ENCODE measurements around the gene XIRP2.

Gene XIRP2

GRCh38 chr2:167181134-167181533 lies 292.9 kb downstream of the XIRP2 start:
- Histone ChIP-seq H3K79me2 (ENCODE audit: insufficient read depth, low read depth) (no peaks in the 10 kb centered on the region), H4K20me1 (ENCODE audit: insufficient read depth) (no peaks in the 10 kb centered on the region), H3K4me1 (ENCODE audit: low read depth, poor library complexity, severe bottlenecking) (no peaks in the 10 kb centered on the region), H3K27ac (no peak overlapping the region), H2AFZ (ENCODE audit: low read depth) (no peak overlapping the region), H3K27me3 (ENCODE audit: insufficient read depth, low read depth) (no peaks in the 10 kb centered on the region), H3K9ac (no peak overlapping the region), H3K36me3 (ENCODE audit: insufficient read depth) (no peaks in the 10 kb centered on the region), H3K4me3 (IDR thresholded peaks at IDR 0.05; ENCODE audit: insufficient read depth, low read depth, low read length) (no peak overlapping the region), H3K4me2 (no peak overlapping the region)
- no peak for TF ChIP-seq CTCF (conservative IDR thresholded peaks at IDR 0.05; ENCODE audit: low read depth, low read length)

- Histone ChIP-seq H3K4me1 (ENCODE audit: low read depth, poor library complexity, severe bottlenecking) (no peaks in the 10 kb centered on the region), H3K9ac (no peak overlapping the region), H3K4me3 (IDR thresholded peaks at IDR 0.05; ENCODE audit: insufficient read depth, low read depth, low read length) (no peak overlapping the region), H3K36me3 (ENCODE audit: insufficient read depth) (no peaks in the 10 kb centered on the region), H4K20me1 (ENCODE audit: insufficient read depth) (no peaks in the 10 kb centered on the region), H3K4me2 (no peak overlapping the region), H3K79me2 (ENCODE audit: insufficient read depth, low read depth) (no peaks in the 10 kb centered on the region), H2AFZ (ENCODE audit: low read depth) (no peak overlapping the region), H3K27me3 (ENCODE audit: insufficient read depth, low read depth) (no peaks in the 10 kb centered on the region), H3K27ac (no peak overlapping the region)
- no peak for TF ChIP-seq CTCF (conservative IDR thresholded peaks at IDR 0.05; ENCODE audit: low read depth, low read length)
Observed at GRCh38 chr2:167181688-167182087, 293.4 kb downstream of the XIRP2 start.

- TF ChIP-seq CTCF (conservative IDR thresholded peaks at IDR 0.05; ENCODE audit: low read depth, low read length): no peak
- Histone ChIP-seq H3K4me1 (ENCODE audit: low read depth, poor library complexity, severe bottlenecking) (no peaks in the 10 kb centered on the region), H4K20me1 (ENCODE audit: insufficient read depth) (no peaks in the 10 kb centered on the region), H3K9ac (no peak overlapping the region), H3K27me3 (ENCODE audit: insufficient read depth, low read depth) (no peaks in the 10 kb centered on the region), H3K79me2 (ENCODE audit: insufficient read depth, low read depth) (no peaks in the 10 kb centered on the region), H3K4me3 (IDR thresholded peaks at IDR 0.05; ENCODE audit: insufficient read depth, low read depth, low read length) (no peak overlapping the region), H3K27ac (no peak overlapping the region), H3K4me2 (no peak overlapping the region), H3K36me3 (ENCODE audit: insufficient read depth) (no peaks in the 10 kb centered on the region), H2AFZ (ENCODE audit: low read depth) (no peak overlapping the region)
Observed at GRCh38 chr2:167182403-167182802, 294.1 kb downstream of the XIRP2 start.

- no peaks in the 10 kb centered on the region for H3K36me3 ChIP-seq (ENCODE audit: insufficient read depth)
- H3K27ac ChIP-seq: no peak overlapping the region
- H3K4me1 ChIP-seq (ENCODE audit: low read depth, poor library complexity, severe bottlenecking): no peaks in the 10 kb centered on the region
- no peak overlapping the region for H3K4me3 ChIP-seq (IDR thresholded peaks at IDR 0.05; ENCODE audit: insufficient read depth, low read depth, low read length)
- H3K4me2 ChIP-seq: no peak overlapping the region
- no peak overlapping the region for H2AFZ ChIP-seq (ENCODE audit: low read depth)
- H4K20me1 ChIP-seq (ENCODE audit: insufficient read depth): no peaks in the 10 kb centered on the region
- no peaks in the 10 kb centered on the region for H3K79me2 ChIP-seq (ENCODE audit: insufficient read depth, low read depth)
- TF ChIP-seq CTCF (conservative IDR thresholded peaks at IDR 0.05; ENCODE audit: low read depth, low read length): no peak
- no peaks in the 10 kb centered on the region for H3K27me3 ChIP-seq (ENCODE audit: insufficient read depth, low read depth)
- H3K9ac ChIP-seq: no peak overlapping the region
Observed at GRCh38 chr2:167183931-167184330, 295.7 kb downstream of the XIRP2 start.

GRCh38 chr2:167186465-167186864 lies 298.2 kb downstream of the XIRP2 start:
- TF ChIP-seq CTCF (conservative IDR thresholded peaks at IDR 0.05; ENCODE audit: low read depth, low read length): no peak
- H3K36me3 ChIP-seq (ENCODE audit: insufficient read depth): no peaks in the 10 kb centered on the region

More at GRCh38 chr2:167186465-167186864, 298.2 kb downstream of the XIRP2 start:
- Histone ChIP-seq H3K4me3 (IDR thresholded peaks at IDR 0.05; ENCODE audit: insufficient read depth, low read depth, low read length) (no peak overlapping the region), H3K27me3 (ENCODE audit: insufficient read depth, low read depth) (no peaks in the 10 kb centered on the region), H3K9ac (no peak overlapping the region), H3K79me2 (ENCODE audit: insufficient read depth, low read depth) (no peaks in the 10 kb centered on the region), H3K4me2 (no peak overlapping the region), H3K4me1 (ENCODE audit: low read depth, poor library complexity, severe bottlenecking) (no peaks in the 10 kb centered on the region), H3K27ac (no peak overlapping the region), H2AFZ (ENCODE audit: low read depth) (no peak overlapping the region), H4K20me1 (ENCODE audit: insufficient read depth) (no peaks in the 10 kb centered on the region)
